ENCODE data around the gene ERFL. TPM values are rescaled to one million over a fixed set of nuclear protein-coding genes. Genes with fewer than 3 reads are reported as not detected.

Gene ERFL
- polyA plus RNA-seq, 1 of the 3 experiments (the other 2 are of a cell fraction): 0.07 TPM

GRCh38 chr19:41917676-41918075 lies 10.6 kb downstream of the ERFL start:
- Histone ChIP-seq H3K9ac (no peak overlapping the region), H3F3A (replicated peaks; ENCODE audit: insufficient read depth) (no peaks in the 10 kb centered on the region), H3K9me3 (no peaks in the 10 kb centered on the region), H3K27me3 (ENCODE audit: insufficient read depth) (peaks cover 31% of the 10 kb centered on the region), H4K20me1 (ENCODE audit: insufficient read depth) (no peaks in the 10 kb centered on the region), H3K27ac (ENCODE audit: low read depth in 2 of 2, low read length in 1 of 2) (no peak overlapping the region), H3K9me2 (no peaks in the 10 kb centered on the region), H3K36me3 (replicated peaks in 1 of 2; ENCODE audit: control insufficient read depth in 1 of 2, insufficient read depth in 2 of 2, low read length in 1 of 2) (no peaks in the 10 kb centered on the region), H3K4me3 (ENCODE audit: low read depth in 2 of 2, low read length in 1 of 2) (no peak overlapping the region), H3K79me2 (ENCODE audit: insufficient read depth) (no peaks in the 10 kb centered on the region), H2AFZ (ENCODE audit: low read depth) (no peak overlapping the region), H3K4me2 (no peak overlapping the region), H3K4me1 (ENCODE audit: control insufficient read depth in 1 of 2, insufficient read depth in 2 of 2, low read depth in 1 of 2, low read length in 1 of 2) (no peaks in the 10 kb centered on the region; a peak in 1 of 4 replicates)
- POLR2A ChIA-PET: no interaction called here
- TF ChIP-seq RXRA (IDR thresholded peaks at IDR 0.05; ENCODE audit: borderline replicate concordance, low read depth) (no peak), MXI1 (IDR thresholded peaks at IDR 0.05; ENCODE audit: low read depth, low read length) (no peak), USF2 (IDR thresholded peaks at IDR 0.05; ENCODE audit: borderline replicate concordance, low read depth, low read length) (no peak), FOXJ3 (CRISPR knock-in tag; IDR thresholded peaks at IDR 0.05) (no peak), GABPA (IDR thresholded peaks at IDR 0.05; ENCODE audit: low read depth) (no peak), JUND (IDR thresholded peaks at IDR 0.05) (no peak)
- TF ChIP-seq, protein P1, sequence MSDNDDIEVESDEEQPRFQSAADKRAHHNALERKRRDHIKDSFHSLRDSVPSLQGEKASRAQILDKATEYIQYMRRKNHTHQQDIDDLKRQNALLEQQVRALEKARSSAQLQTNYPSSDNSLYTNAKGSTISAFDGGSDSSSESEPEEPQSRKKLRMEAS (IDR thresholded peaks at IDR 0.05; ENCODE audit: low read depth): no peak
- 66% methylated on average over 9 of the region's 12 CpGs for WGBS (ENCODE audit: low lambda C conversion rate)
- no peak for DNase-seq
- CTCF ChIA-PET: no interaction called here

- Histone ChIP-seq H3K4me2 (no peak overlapping the region), H2AFZ (ENCODE audit: low read depth) (no peak overlapping the region), H4K20me1 (ENCODE audit: insufficient read depth) (no peaks in the 10 kb centered on the region), H3K79me2 (ENCODE audit: insufficient read depth) (no peaks in the 10 kb centered on the region), H3K4me1 (ENCODE audit: control insufficient read depth in 1 of 2, insufficient read depth in 2 of 2, low read depth in 1 of 2, low read length in 1 of 2) (no peaks in the 10 kb centered on the region; a peak in 1 of 4 replicates), H3F3A (replicated peaks; ENCODE audit: insufficient read depth) (no peaks in the 10 kb centered on the region), H3K9me2 (no peaks in the 10 kb centered on the region), H3K9ac (no peak overlapping the region), H3K27me3 (ENCODE audit: insufficient read depth) (peaks cover 41% of the 10 kb centered on the region), H3K36me3 (replicated peaks in 1 of 2; ENCODE audit: control insufficient read depth in 1 of 2, insufficient read depth in 2 of 2, low read length in 1 of 2) (no peaks in the 10 kb centered on the region), H3K9me3 (no peaks in the 10 kb centered on the region), H3K4me3 (ENCODE audit: low read depth in 2 of 2, low read length in 1 of 2) (no peak overlapping the region), H3K27ac (ENCODE audit: low read depth in 2 of 2, low read length in 1 of 2) (no peak overlapping the region)
- 72% methylated on average over 27 of the region's 27 CpGs for WGBS (ENCODE audit: low lambda C conversion rate)
- POLR2A ChIA-PET: no interaction called here
- no peak for TF ChIP-seq GATA2 (CRISPR knock-in tag; IDR thresholded peaks at IDR 0.05)
- no peak for TF ChIP-seq MXI1 (IDR thresholded peaks at IDR 0.05; ENCODE audit: low read depth, low read length)
- no peak for TF ChIP-seq NFIC (IDR thresholded peaks at IDR 0.05; ENCODE audit: borderline replicate concordance)
- TF ChIP-seq, protein P1 (IDR thresholded peaks at IDR 0.05; ENCODE audit: low read depth): no peak
- no peak for TF ChIP-seq MEF2A (IDR thresholded peaks at IDR 0.05; ENCODE audit: borderline replicate concordance, low read depth)
- no peak for TF ChIP-seq USF2 (IDR thresholded peaks at IDR 0.05; ENCODE audit: borderline replicate concordance, low read depth, low read length)
- no peak for TF ChIP-seq GABPA (IDR thresholded peaks at IDR 0.05; ENCODE audit: low read depth)
- TF ChIP-seq RAD21 (IDR thresholded peaks at IDR 0.05; ENCODE audit: low read length): no peak
- TF ChIP-seq NRF1 (IDR thresholded peaks at IDR 0.05; ENCODE audit: low read depth, low read length): no peak
- no peak for TF ChIP-seq FOXJ3 (CRISPR knock-in tag; IDR thresholded peaks at IDR 0.05)
- TF ChIP-seq TAF1 (IDR thresholded peaks at IDR 0.05; ENCODE audit: borderline replicate concordance, low read depth, low read length): no peak
- no peak for TF ChIP-seq PBX3 (IDR thresholded peaks at IDR 0.05)
- no peak for TF ChIP-seq EZH2phosphoT487 (IDR thresholded peaks at IDR 0.05; ENCODE audit: borderline replicate concordance, low read depth)
- TF ChIP-seq RXRA (IDR thresholded peaks at IDR 0.05; ENCODE audit: borderline replicate concordance, low read depth): no peak
- TF ChIP-seq, protein P2, sequence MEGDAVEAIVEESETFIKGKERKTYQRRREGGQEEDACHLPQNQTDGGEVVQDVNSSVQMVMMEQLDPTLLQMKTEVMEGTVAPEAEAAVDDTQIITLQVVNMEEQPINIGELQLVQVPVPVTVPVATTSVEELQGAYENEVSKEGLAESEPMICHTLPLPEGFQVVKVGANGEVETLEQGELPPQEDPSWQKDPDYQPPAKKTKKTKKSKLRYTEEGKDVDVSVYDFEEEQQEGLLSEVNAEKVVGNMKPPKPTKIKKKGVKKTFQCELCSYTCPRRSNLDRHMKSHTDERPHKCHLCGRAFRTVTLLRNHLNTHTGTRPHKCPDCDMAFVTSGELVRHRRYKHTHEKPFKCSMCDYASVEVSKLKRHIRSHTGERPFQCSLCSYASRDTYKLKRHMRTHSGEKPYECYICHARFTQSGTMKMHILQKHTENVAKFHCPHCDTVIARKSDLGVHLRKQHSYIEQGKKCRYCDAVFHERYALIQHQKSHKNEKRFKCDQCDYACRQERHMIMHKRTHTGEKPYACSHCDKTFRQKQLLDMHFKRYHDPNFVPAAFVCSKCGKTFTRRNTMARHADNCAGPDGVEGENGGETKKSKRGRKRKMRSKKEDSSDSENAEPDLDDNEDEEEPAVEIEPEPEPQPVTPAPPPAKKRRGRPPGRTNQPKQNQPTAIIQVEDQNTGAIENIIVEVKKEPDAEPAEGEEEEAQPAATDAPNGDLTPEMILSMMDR (IDR thresholded peaks at IDR 0.05): no peak
- TF ChIP-seq SIN3A (IDR thresholded peaks at IDR 0.05; ENCODE audit: borderline replicate concordance, low read depth, low read length): no peak
- DNase-seq: no peak
- CTCF ChIA-PET: no interaction called here
These were observed 12.4 kb downstream of the ERFL start for GRCh38 chr19:41915776-41916414.
